Endothelial cell of umbilical vein (primary cell): Measurements from ENCODE around the gene GDPD4. TPM values are rescaled to one million over a fixed set of nuclear protein-coding genes. Genes with fewer than 3 reads are reported as not detected.

Experiments
- BruUV-seq: library from RNA; stranded (reverse); fragments of 400-500 nt; replicated peaks from 2 replicates; lab custom pipeline; 2021; lab: Mats Ljungman, UMichigan
- CTCF ChIA-PET: fragments of 300-600, 350-600 bp; sonication (Branson Sonifier 250); formaldehyde crosslinking; loops from one replicate; lab custom pipeline; 2021; ENCODE audit warnings: antibody characterized with exemption, inconsistent platforms; lab: Charles Lee
- POLR2A ChIA-PET: fragments of 300-600, 350-600 bp; sonication (Branson Sonifier 250); formaldehyde crosslinking; loops from one replicate; lab custom pipeline; 2021; ENCODE audit warnings: antibody characterized with exemption, inconsistent platforms; lab: Charles Lee
- DNase-seq: peaks from one replicate; pipeline ENCODE4 v3.0.0-alpha.2; 2011; ENCODE audit warnings: low read depth, low spot score
- FAIRE-seq: peaks from 2 replicates; lab custom pipeline; 2011; peaks lifted over from hg19 to GRCh38; lab: Jason Lieb, UNC
- H2AFZ ChIP-seq: 2 replicates; pipeline ENCODE4 v1.6.0; 2012; ENCODE audit warnings: low read depth, low read length, control low read depth, inconsistent platforms
- H3K27ac ChIP-seq: 2 replicates; pipeline ENCODE4 v1.5.1; 2011; ENCODE audit warnings: low read depth, mild to moderate bottlenecking, control low read depth, low read length, moderate library complexity; ENCODE audit not compliant: insufficient read depth
- H3K27me3 ChIP-seq, 2 experiments: 2 replicates each; pipeline versions ENCODE4 v1.6.0 to v1.6.1; 2011; ENCODE audit warnings: low read length in 2 of 2, mixed read lengths in 1 of 2; ENCODE audit not compliant: control insufficient read depth in 2 of 2, insufficient read depth in 2 of 2
- H3K36me3 ChIP-seq, 2 experiments: 2 replicates in 1 of 2; 3 replicates in 1 of 2; pipeline ENCODE4 v1.5.1; 2011; ENCODE audit warnings: low read length in 2 of 2, mild to moderate bottlenecking in 1 of 2, moderate library complexity in 1 of 2; ENCODE audit not compliant: control insufficient read depth in 2 of 2, insufficient read depth in 2 of 2; ENCODE audit errors: extremely low read depth in 1 of 2
- H3K4me1 ChIP-seq: 3 replicates; pipeline ENCODE4 v1.5.1; 2011; ENCODE audit warnings: mild to moderate bottlenecking, low read length; ENCODE audit not compliant: control insufficient read depth, insufficient read depth; ENCODE audit errors: extremely low read depth
- H3K4me2 ChIP-seq: 2 replicates; pipeline ENCODE4 v1.6.1; 2011; ENCODE audit warnings: low read length, control low read depth, mixed read lengths; ENCODE audit not compliant: insufficient read depth
- H3K4me3 ChIP-seq, 3 experiments: fragments of 200-600 bp in 1 of 3; sonication (generic), shearing (Covaris generic) in 1 of 3; replicated peaks in 1 of 3; 2 replicates each; pipeline ENCODE4 v1.5.1; 2011 to 2016; ENCODE audit warnings: control low read depth in 3 of 3, low read length in 3 of 3, mild to moderate bottlenecking in 2 of 3, inconsistent platforms in 1 of 3, low read depth in 1 of 3, moderate library complexity in 1 of 3; ENCODE audit not compliant: insufficient read depth in 1 of 3
- H3K79me2 ChIP-seq: 2 replicates; pipeline ENCODE4 v1.6.0; 2012; ENCODE audit warnings: low read length, inconsistent platforms; ENCODE audit not compliant: control insufficient read depth, insufficient read depth
- H3K9ac ChIP-seq: replicated peaks from 2 replicates; pipeline ENCODE3; 2011; ENCODE audit warnings: low read length, control low read depth; ENCODE audit not compliant: insufficient read depth; ENCODE audit errors: extremely low read depth
- H3K9me1 ChIP-seq: replicated peaks from 3 replicates; pipeline ENCODE4 v1.6.0; 2011; ENCODE audit warnings: mild to moderate bottlenecking, low read length; ENCODE audit not compliant: control insufficient read depth, insufficient read depth; ENCODE audit errors: extremely low read depth
- H3K9me3 ChIP-seq: replicated peaks from 2 replicates; pipeline ENCODE4 v1.5.1; 2012; ENCODE audit warnings: low read length, inconsistent platforms; ENCODE audit not compliant: control insufficient read depth, insufficient read depth
- H4K20me1 ChIP-seq: replicated peaks from 2 replicates; pipeline ENCODE3; 2011; ENCODE audit warnings: mild to moderate bottlenecking, low read length; ENCODE audit not compliant: control insufficient read depth, insufficient read depth; ENCODE audit errors: extremely low read depth
- CTCF ChIP-seq, 2 donors: IDR thresholded peaks; 1 replicate in 1 of 2; 2 replicates in 1 of 2; pipeline ENCODE4 v1.5.1; 2011; ENCODE audit warnings: low read length in 2 of 2, mild to moderate bottlenecking in 2 of 2, moderate library complexity in 2 of 2, control low read depth in 1 of 2, inconsistent platforms in 1 of 2, low read depth in 1 of 2; ENCODE audit not compliant: insufficient read depth in 1 of 2; ENCODE audit errors: extremely low read depth in 1 of 2
- EZH2 ChIP-seq: IDR thresholded peaks from 2 replicates; pipeline ENCODE4 v1.6.1; 2012; ENCODE audit warnings: borderline replicate concordance, low read depth, mild to moderate bottlenecking, moderate library complexity, low read length, inconsistent platforms; ENCODE audit not compliant: severe bottlenecking
- FOS ChIP-seq: IDR thresholded peaks from 2 replicates; pipeline ENCODE4 v1.6.1; 2011; ENCODE audit warnings: mild to moderate bottlenecking, low read length, moderate library complexity, borderline replicate concordance; ENCODE audit not compliant: insufficient read depth
- GATA2 ChIP-seq: IDR thresholded peaks from 2 replicates; pipeline ENCODE4 v1.7.0; 2011; ENCODE audit warnings: low read depth, mild to moderate bottlenecking, moderate library complexity, mixed read lengths, low read length; ENCODE audit not compliant: insufficient read length, insufficient read depth
- JUN ChIP-seq: IDR thresholded peaks from 2 replicates; pipeline ENCODE4 v1.6.1; 2011; ENCODE audit warnings: borderline replicate concordance, low read depth; ENCODE audit not compliant: insufficient read length, insufficient read depth
- MYC ChIP-seq: IDR thresholded peaks from one replicate; pipeline ENCODE4 v1.6.1; 2011; ENCODE audit warnings: mild to moderate bottlenecking, low read depth, low read length
- dilution Hi-C: fragments of 300-500 bp; cut with MboI; formaldehyde crosslinking; loops from one replicate; pipeline ENCODE4 v1.15.0; 2019; ENCODE audit warnings: low sequenced_read_pairs; ENCODE audit not compliant: extremely low pct_ligation_motif_present
- intact Hi-C: fragments of 100-400 bp; cut with micrococcal nuclease; formaldehyde crosslinking; loops from one replicate; pipeline ENCODE4 v1.10.0; 2022
- polyA plus RNA-seq, 4 experiments: library from polyadenylated mRNA; depleted of rRNA in 3 of 4; stranded (reverse) in 3 of 4; unstranded in 1 of 4; fragments of >200 nt; gene quantifications; 2 replicates each; pipeline versions ENCODE4 v1.2.1 to v1.2.3, GENCODE V29; 2011 to 2012; ENCODE audit warnings: missing spikeins in 1 of 4
- total RNA-seq: library from RNA; stranded (reverse); gene quantifications from 2 replicates; pipeline ENCODE4 v1.2.3, GENCODE V29; 2021

GDPD4 gene
- total and polyA plus RNA-seq, 2 donors (not counting 3 experiments of a cell fraction or from before 2014, with no cell fraction given) = not detected

- FAIRE-seq = no peak
- H2AFZ ChIP-seq = no peak overlapping the region
- no peaks in the 10 kb centered on the region for H3K79me2 ChIP-seq
- no peaks in the 10 kb centered on the region for H3K9me1 ChIP-seq
- H3K36me3 ChIP-seq = no peaks in the 10 kb centered on the region
- ChIA-PET CTCF (no interaction called here), POLR2A (no interaction called here)
- H3K4me2 ChIP-seq = no peak overlapping the region
- no peak overlapping the region for H3K4me3 ChIP-seq
- dilution Hi-C loops (no loop called here), intact Hi-C loops (no loop called here)
- no peaks in the 10 kb centered on the region for H3K9me3 ChIP-seq
- BruUV-seq = no TSS peak
- no peak overlapping the region for H3K9ac ChIP-seq
- H3K27ac ChIP-seq = no peak overlapping the region
- H3K4me1 ChIP-seq = peaks cover 25% of the 10 kb centered on the region
- DNase-seq = no peak
- no peaks in the 10 kb centered on the region for H4K20me1 ChIP-seq
- no peak for TF ChIP-seq FOS
- TF ChIP-seq CTCF (IDR thresholded peaks at IDR 0.05; ENCODE audit: extremely low read depth in 1 of 2, insufficient read depth in 1 of 2, low read depth in 1 of 2, low read length in 2 of 2) = no peak
- no peak for TF ChIP-seq JUN
- no peak for TF ChIP-seq GATA2
- TF ChIP-seq MYC = no peak
- TF ChIP-seq EZH2 = no peak
- peaks cover 0 to 1% of the 10 kb centered on the region in 2 experiments for H3K27me3 ChIP-seq
Observed at GRCh38 chr11:77252555-77253270, 48.8 kb downstream of the GDPD4 start.
